ENCODE measurements around the gene CPA5. TPM values are rescaled to one million over a fixed set of nuclear protein-coding genes. Genes with fewer than 3 reads are reported as not detected.

The CPA5 gene
- total RNA-seq, 1 experiment from 2014 or later, result not detected

DNA sequence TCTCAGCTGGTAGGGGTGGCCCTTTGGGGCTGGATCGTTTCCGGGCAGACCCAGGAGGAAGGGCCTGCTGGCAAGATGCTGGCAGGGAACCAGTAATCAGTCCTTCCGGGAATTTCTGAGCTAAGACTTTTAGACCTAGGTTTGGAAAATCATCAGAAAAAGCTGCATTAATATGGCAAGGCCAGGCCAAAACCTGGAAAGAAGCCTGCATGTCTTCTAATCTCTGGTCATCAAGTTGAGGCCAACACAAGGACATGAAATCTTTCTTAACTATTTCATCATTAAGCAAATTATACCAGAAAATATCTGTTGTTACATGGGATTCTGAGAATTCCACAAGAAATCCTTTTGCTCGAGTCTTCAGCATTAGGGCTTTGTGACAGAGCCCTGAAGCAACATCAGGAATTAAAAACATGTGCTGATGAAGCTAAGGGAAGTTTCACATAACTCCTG, 55.5 kb downstream of the CPA5 start (continued):
- TF ChIP-seq SMAD3 (CRISPR knock-in tag; IDR thresholded peaks at IDR 0.05; ENCODE audit: borderline replicate concordance), result no peak

DNA sequence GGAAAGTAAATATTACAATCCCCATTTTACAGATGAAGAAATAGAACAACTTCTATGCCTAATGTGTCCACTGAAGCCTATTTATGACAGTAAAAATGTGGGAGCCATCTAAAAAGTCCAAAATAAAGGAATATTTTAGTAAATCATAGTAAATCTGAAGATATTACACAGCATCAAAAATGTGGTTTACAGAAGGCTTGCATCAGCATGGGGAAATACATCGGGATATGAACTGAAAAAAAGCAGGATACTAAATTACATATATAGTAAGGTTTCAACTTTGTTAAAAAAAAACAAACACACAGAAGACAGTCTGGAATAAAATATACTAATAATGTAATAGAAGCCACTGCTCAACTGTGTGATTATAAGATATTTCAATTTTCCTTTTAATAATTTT, 56.5 kb downstream of the CPA5 start:
- H3K27me3 Mint-ChIP-seq (ENCODE audit: low read depth), result no peaks in the 10 kb centered on the region; the same call in 1 of the 2 replicates
- DNase-seq (ENCODE audit: low spot score) (no peak), ATAC-seq (no peak)
- H3K27ac Mint-ChIP-seq, result no peak overlapping the region
- ChIA-PET POLR2A (no interaction called here), CTCF (no interaction called here)
- peaks cover 16% of the 10 kb centered on the region for H3K4me1 Mint-ChIP-seq
- H3K9me3 Mint-ChIP-seq, result no peaks in the 10 kb centered on the region
- no peak overlapping the region for H3K4me3 Mint-ChIP-seq
- no peak for TF ChIP-seq ZNF671 (CRISPR knock-in tag; IDR thresholded peaks at IDR 0.05)
- TF ChIP-seq, protein P1, sequence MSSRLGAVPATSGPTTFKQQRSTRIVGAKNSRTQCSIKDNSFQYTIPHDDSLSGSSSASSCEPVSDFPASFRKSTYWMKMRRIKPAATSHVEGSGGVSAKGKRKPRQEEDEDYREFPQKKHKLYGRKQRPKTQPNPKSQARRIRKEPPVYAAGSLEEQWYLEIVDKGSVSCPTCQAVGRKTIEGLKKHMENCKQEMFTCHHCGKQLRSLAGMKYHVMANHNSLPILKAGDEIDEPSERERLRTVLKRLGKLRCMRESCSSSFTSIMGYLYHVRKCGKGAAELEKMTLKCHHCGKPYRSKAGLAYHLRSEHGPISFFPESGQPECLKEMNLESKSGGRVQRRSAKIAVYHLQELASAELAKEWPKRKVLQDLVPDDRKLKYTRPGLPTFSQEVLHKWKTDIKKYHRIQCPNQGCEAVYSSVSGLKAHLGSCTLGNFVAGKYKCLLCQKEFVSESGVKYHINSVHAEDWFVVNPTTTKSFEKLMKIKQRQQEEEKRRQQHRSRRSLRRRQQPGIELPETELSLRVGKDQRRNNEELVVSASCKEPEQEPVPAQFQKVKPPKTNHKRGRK (CRISPR knock-in tag; IDR thresholded peaks at IDR 0.05; ENCODE audit: borderline replicate concordance), result no peak
- no peak for TF ChIP-seq KAT7 (CRISPR knock-in tag; IDR thresholded peaks at IDR 0.05; ENCODE audit: borderline replicate concordance)
- no peak for TF ChIP-seq NR1H2 (CRISPR knock-in tag; IDR thresholded peaks at IDR 0.05)
- TF ChIP-seq NFATC4 (CRISPR knock-in tag; IDR thresholded peaks at IDR 0.05), result no peak
- TF ChIP-seq, protein P2, sequence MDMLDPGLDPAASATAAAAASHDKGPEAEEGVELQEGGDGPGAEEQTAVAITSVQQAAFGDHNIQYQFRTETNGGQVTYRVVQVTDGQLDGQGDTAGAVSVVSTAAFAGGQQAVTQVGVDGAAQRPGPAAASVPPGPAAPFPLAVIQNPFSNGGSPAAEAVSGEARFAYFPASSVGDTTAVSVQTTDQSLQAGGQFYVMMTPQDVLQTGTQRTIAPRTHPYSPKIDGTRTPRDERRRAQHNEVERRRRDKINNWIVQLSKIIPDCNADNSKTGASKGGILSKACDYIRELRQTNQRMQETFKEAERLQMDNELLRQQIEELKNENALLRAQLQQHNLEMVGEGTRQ (CRISPR knock-in tag; IDR thresholded peaks at IDR 0.05), result no peak
- TF ChIP-seq ZNF232 (CRISPR knock-in tag; IDR thresholded peaks at IDR 0.05), result no peak
- TF ChIP-seq, protein P3, sequence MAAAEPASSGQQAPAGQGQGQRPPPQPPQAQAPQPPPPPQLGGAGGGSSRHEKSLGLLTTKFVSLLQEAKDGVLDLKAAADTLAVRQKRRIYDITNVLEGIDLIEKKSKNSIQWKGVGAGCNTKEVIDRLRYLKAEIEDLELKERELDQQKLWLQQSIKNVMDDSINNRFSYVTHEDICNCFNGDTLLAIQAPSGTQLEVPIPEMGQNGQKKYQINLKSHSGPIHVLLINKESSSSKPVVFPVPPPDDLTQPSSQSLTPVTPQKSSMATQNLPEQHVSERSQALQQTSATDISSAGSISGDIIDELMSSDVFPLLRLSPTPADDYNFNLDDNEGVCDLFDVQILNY (CRISPR knock-in tag; IDR thresholded peaks at IDR 0.05), result no peak
- TF ChIP-seq, protein P4, sequence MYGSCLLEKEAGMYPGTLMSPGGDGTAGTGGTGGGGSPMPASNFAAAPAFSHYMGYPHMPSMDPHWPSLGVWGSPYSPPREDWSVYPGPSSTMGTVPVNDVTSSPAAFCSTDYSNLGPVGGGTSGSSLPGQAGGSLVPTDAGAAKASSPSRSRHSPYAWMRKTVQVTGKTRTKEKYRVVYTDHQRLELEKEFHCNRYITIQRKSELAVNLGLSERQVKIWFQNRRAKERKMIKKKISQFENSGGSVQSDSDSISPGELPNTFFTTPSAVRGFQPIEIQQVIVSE (CRISPR knock-in tag; IDR thresholded peaks at IDR 0.05; ENCODE audit: borderline replicate concordance), result no peak
- TF ChIP-seq, protein P5, sequence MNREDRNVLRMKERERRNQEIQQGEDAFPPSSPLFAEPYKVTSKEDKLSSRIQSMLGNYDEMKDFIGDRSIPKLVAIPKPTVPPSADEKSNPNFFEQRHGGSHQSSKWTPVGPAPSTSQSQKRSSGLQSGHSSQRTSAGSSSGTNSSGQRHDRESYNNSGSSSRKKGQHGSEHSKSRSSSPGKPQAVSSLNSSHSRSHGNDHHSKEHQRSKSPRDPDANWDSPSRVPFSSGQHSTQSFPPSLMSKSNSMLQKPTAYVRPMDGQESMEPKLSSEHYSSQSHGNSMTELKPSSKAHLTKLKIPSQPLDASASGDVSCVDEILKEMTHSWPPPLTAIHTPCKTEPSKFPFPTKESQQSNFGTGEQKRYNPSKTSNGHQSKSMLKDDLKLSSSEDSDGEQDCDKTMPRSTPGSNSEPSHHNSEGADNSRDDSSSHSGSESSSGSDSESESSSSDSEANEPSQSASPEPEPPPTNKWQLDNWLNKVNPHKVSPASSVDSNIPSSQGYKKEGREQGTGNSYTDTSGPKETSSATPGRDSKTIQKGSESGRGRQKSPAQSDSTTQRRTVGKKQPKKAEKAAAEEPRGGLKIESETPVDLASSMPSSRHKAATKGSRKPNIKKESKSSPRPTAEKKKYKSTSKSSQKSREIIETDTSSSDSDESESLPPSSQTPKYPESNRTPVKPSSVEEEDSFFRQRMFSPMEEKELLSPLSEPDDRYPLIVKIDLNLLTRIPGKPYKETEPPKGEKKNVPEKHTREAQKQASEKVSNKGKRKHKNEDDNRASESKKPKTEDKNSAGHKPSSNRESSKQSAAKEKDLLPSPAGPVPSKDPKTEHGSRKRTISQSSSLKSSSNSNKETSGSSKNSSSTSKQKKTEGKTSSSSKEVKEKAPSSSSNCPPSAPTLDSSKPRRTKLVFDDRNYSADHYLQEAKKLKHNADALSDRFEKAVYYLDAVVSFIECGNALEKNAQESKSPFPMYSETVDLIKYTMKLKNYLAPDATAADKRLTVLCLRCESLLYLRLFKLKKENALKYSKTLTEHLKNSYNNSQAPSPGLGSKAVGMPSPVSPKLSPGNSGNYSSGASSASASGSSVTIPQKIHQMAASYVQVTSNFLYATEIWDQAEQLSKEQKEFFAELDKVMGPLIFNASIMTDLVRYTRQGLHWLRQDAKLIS (CRISPR knock-in tag; IDR thresholded peaks at IDR 0.05; ENCODE audit: borderline replicate concordance), result no peak
- TF ChIP-seq, protein P6, sequence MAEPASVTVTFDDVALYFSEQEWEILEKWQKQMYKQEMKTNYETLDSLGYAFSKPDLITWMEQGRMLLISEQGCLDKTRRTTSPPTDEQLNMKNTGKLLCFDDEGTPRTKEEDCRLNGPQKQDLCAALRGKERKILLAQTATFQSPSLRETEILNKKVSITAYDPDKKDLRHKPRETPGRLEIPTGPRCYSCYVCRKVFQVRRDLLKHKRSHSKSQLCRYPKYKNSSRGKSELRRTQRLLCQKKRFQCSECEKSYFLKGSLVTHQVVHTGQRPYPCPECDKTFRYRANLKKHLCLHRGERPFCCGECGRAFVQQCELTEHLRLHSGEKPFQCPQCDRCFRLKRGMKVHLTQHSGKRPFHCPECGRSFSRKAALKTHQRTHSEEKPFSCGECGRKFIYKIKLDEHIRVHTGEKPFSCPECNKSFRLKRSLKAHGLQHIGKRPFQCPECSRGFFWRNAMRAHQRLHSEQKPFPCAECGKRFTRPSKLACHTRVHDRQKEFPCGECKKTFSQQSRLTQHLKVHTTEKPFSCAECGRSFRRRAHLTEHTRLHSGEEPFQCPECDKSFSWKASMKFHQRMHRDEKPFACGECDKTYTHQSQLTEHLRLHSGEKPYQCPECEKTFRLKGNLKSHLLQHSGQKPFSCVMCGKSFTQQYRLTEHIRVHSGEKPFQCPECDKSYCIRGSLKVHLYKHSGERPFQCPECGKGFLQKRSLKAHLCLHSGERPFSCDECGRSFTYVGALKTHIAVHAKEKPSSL (CRISPR knock-in tag; conservative IDR thresholded peaks at IDR 0.05), result no peak
- no peak for TF ChIP-seq ZNF121 (CRISPR knock-in tag; IDR thresholded peaks at IDR 0.05)
- TF ChIP-seq ATF1 (CRISPR knock-in tag; IDR thresholded peaks at IDR 0.05), result no peak
- H3K36me3 Mint-ChIP-seq, result peaks cover 4% of the 10 kb centered on the region
